Measurements from ENCODE around the gene DACH1.

DNA sequence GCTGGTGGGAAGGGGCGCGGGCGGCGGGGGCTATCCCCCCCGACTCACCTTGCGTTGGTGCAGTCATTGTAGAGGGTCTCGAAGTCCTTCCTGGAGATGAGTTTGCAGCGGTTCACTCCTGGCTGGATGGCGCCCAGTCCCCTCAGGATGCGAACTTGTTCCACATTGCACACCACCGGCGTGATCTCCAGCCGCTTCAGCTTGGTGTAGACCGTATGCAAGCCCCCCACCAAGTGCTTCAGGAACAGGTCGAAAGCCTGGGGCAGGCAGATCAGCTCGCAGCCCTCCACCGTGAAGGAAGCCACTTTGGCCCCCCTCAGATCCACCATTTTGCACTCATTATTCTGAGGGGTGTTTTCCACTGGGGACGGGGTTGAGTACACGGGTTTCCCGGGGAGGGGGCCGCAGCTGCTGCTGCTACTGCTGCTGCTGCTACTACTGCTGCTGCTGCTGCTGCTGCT is 1.1 kb downstream of the DACH1 start:
- TF ChIP-seq, protein P1, sequence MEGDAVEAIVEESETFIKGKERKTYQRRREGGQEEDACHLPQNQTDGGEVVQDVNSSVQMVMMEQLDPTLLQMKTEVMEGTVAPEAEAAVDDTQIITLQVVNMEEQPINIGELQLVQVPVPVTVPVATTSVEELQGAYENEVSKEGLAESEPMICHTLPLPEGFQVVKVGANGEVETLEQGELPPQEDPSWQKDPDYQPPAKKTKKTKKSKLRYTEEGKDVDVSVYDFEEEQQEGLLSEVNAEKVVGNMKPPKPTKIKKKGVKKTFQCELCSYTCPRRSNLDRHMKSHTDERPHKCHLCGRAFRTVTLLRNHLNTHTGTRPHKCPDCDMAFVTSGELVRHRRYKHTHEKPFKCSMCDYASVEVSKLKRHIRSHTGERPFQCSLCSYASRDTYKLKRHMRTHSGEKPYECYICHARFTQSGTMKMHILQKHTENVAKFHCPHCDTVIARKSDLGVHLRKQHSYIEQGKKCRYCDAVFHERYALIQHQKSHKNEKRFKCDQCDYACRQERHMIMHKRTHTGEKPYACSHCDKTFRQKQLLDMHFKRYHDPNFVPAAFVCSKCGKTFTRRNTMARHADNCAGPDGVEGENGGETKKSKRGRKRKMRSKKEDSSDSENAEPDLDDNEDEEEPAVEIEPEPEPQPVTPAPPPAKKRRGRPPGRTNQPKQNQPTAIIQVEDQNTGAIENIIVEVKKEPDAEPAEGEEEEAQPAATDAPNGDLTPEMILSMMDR (IDR thresholded peaks at IDR 0.05): no peak
- TF ChIP-seq POLR2A (IDR thresholded peaks at IDR 0.05): no peak
